ENCODE measurements around the gene IKZF1. TPM values are rescaled to one million over a fixed set of nuclear protein-coding genes. Genes with fewer than 3 reads are reported as not detected.

The IKZF1 gene
- total and polyA plus RNA-seq, 10 donors: 36.4 to 389 (median 231) TPM

GRCh38 chr7:50281680-50282445, 22.7 kb upstream of the IKZF1 start:
- H3K4me1 ChIP-seq: peaks cover 11 to 67% (median 55%) of the 10 kb centered on the region in 6 donors

GRCh38 chr7:50282813-50283605, 21.5 kb upstream of the IKZF1 start:
- H3K27me3 ChIP-seq (replicated peaks in 1 of 7): no peaks in the 10 kb centered on the region
- H3K4me3 ChIP-seq: no peak overlapping the region
- peak overlapping the region in 7 of 8 donors; percentile 75 to 88 (median 83) for H3K27ac ChIP-seq
- WGBS, 5 donors: 40 to 56% (median 47%) methylated on average over 11 of the region's 11 CpGs
- intact Hi-C loops (cut with DNase I; ENCODE audit: low total_unique reads): no loop called here
- TF ChIP-seq POLR2A (IDR thresholded peaks at IDR 0.05): no peak
- no peak for TF ChIP-seq CTCF (IDR thresholded peaks at IDR 0.05 in 8 of 11, conservative IDR thresholded peaks at IDR 0.05 in 3 of 11)
- TF ChIP-seq POLR2AphosphoS5 (IDR thresholded peaks at IDR 0.05): no peak
- no peaks in the 10 kb centered on the region for H3K36me3 ChIP-seq
- peaks cover 11 to 60% (median 52%) of the 10 kb centered on the region in 6 donors for H3K4me1 ChIP-seq
- DNase-seq: no peak
- no peaks in the 10 kb centered on the region for H3K9me3 ChIP-seq

More at GRCh38 chr7:50281680-50282445, 22.7 kb upstream of the IKZF1 start:
- H3K27ac ChIP-seq: peak overlapping the region; percentile 16 to 88 (median 82)
- H3K9me3 ChIP-seq: no peaks in the 10 kb centered on the region
- H3K27me3 ChIP-seq (replicated peaks in 1 of 7): no peaks in the 10 kb centered on the region
- H3K4me3 ChIP-seq: peak overlapping the region in 3 of 8 donors; percentile 9 to 53 (median 11)
- TF ChIP-seq CTCF (IDR thresholded peaks at IDR 0.05 in 8 of 11, conservative IDR thresholded peaks at IDR 0.05 in 3 of 11) (no peak), POLR2AphosphoS5 (IDR thresholded peaks at IDR 0.05) (peak in 1 of 3 donors; percentile 51), POLR2A (IDR thresholded peaks at IDR 0.05) (peak in 1 of 3 donors; percentile 24)
- peak; percentile 76 for DNase-seq
- intact Hi-C loops (cut with DNase I; ENCODE audit: low total_unique reads): no loop called here
- no peaks in the 10 kb centered on the region for H3K36me3 ChIP-seq
- WGBS, 5 donors: 33 to 49% (median 43%) methylated on average over 12 of the region's 12 CpGs

GRCh38 chr7:50283731-50284130, 20.8 kb upstream of the IKZF1 start:
- no peak for DNase-seq
- no peaks in the 10 kb centered on the region for H3K27me3 ChIP-seq (replicated peaks in 1 of 7)
- H3K4me1 ChIP-seq: peaks cover 11 to 60% (median 52%) of the 10 kb centered on the region in 6 donors
- H3K4me3 ChIP-seq: no peak overlapping the region
- no peak for TF ChIP-seq CTCF (IDR thresholded peaks at IDR 0.05 in 8 of 11, conservative IDR thresholded peaks at IDR 0.05 in 3 of 11)
- TF ChIP-seq POLR2AphosphoS5 (IDR thresholded peaks at IDR 0.05): no peak
- TF ChIP-seq POLR2A (IDR thresholded peaks at IDR 0.05): no peak
- no peaks in the 10 kb centered on the region for H3K9me3 ChIP-seq
- H3K27ac ChIP-seq: peak overlapping the region in 4 of 8 donors; percentile 81 to 88 (median 84)
- WGBS, 5 donors: 77 to 91% (median 84%) methylated on average over 4 of the region's 4 CpGs
- intact Hi-C loops (cut with DNase I; ENCODE audit: low total_unique reads): no loop called here
- no peaks in the 10 kb centered on the region for H3K36me3 ChIP-seq

- Histone ChIP-seq H3K9me3 (no peaks in the 10 kb centered on the region), H3K4me3 (no peak overlapping the region), H3K36me3 (no peaks in the 10 kb centered on the region), H3K27me3 (replicated peaks in 1 of 7) (no peaks in the 10 kb centered on the region), H3K27ac (peak overlapping the region in 2 of 8 donors; percentile 83 to 88), H3K4me1 (peaks cover 11 to 60% (median 52%) of the 10 kb centered on the region in 6 donors)
- intact Hi-C loops (cut with DNase I; ENCODE audit: low total_unique reads): no loop called here
- 75 to 86% (median 79%) methylated on average over 3 of the region's 3 CpGs for WGBS, 5 donors
- TF ChIP-seq CTCF (IDR thresholded peaks at IDR 0.05 in 8 of 11, conservative IDR thresholded peaks at IDR 0.05 in 3 of 11): no peak
- TF ChIP-seq POLR2AphosphoS5 (IDR thresholded peaks at IDR 0.05): no peak
- no peak for TF ChIP-seq POLR2A (IDR thresholded peaks at IDR 0.05)
- no peak for DNase-seq
Measured at GRCh38 chr7:50284296-50284695, 20.2 kb upstream of the IKZF1 start.
